Heart right ventricle (tissue), 16 donors: Measurements from ENCODE around the gene KLRG1. TPM values are rescaled to one million over a fixed set of nuclear protein-coding genes. Genes with fewer than 3 reads are reported as not detected.

Source experiments
- ATAC-seq, 8 donors: fragments of 200-7000 bp; cut with Tn5 transposase; one replicate each; pipeline ENCODE4 v1.9.1; 2020; ENCODE audit warnings: mild to moderate bottlenecking in 8 of 8, moderate library complexity in 8 of 8, moderate number of reproducible peaks in 1 of 8
- DNase-seq, 2 donors: peaks; one replicate each; pipeline ENCODE4 v3.0.0-alpha.2; 2020
- H3K27ac ChIP-seq, 10 donors: fragments of 200-600 bp; sonication (generic) in 2 of 10; one replicate each; pipeline versions ENCODE4 v1.5.0 to v1.8.0; 2020 to 2022; ENCODE audit warnings: mild to moderate bottlenecking in 3 of 10
- H3K27me3 ChIP-seq, 7 donors: fragments of 200-600 bp; one replicate each; pipeline ENCODE4 v1.8.0; 2021 to 2022; ENCODE audit warnings: mild to moderate bottlenecking in 2 of 7
- H3K36me3 ChIP-seq, 9 donors: fragments of 200-600 bp; sonication (generic) in 1 of 9; one replicate each; pipeline versions ENCODE4 v1.5.0 to v1.8.0; 2020 to 2022; ENCODE audit warnings: mild to moderate bottlenecking in 2 of 9
- H3K4me1 ChIP-seq, 9 donors: fragments of 200-600 bp; sonication (generic) in 1 of 9; one replicate each; pipeline versions ENCODE4 v1.5.0 to v1.8.0; 2020 to 2022; ENCODE audit warnings: mild to moderate bottlenecking in 4 of 9
- H3K4me3 ChIP-seq, 10 donors: fragments of 200-600 bp; sonication (generic) in 2 of 10; one replicate each; pipeline versions ENCODE4 v1.5.0 to v1.8.0; 2020 to 2022; ENCODE audit warnings: mild to moderate bottlenecking in 7 of 10, moderate library complexity in 2 of 10
- H3K9me3 ChIP-seq, 11 donors: fragments of 200-600 bp in 10 of 11; sonication (generic) in 2 of 11; one replicate each; pipeline versions ENCODE4 v1.5.0 to v1.8.0; 2013 to 2022; ENCODE audit warnings: mild to moderate bottlenecking in 2 of 11, control low read depth in 1 of 11, moderate library complexity in 1 of 11
- CTCF ChIP-seq, 9 donors: fragments of 200-600 bp; sonication (generic) in 2 of 9; IDR thresholded peaks; one replicate each; pipeline versions ENCODE4 v1.5.0 to v1.8.0; 2021 to 2022; ENCODE audit warnings: antibody characterized with exemption in 9 of 9, mild to moderate bottlenecking in 5 of 9, moderate library complexity in 1 of 9
- WGBS, 2 donors: extraction: QIAGEN DNeasy Blood & Tissue Kit; methylation state at CpG; one replicate each; pipeline ENCODE4 v1.1.7; 2013; ENCODE audit warnings: inconsistent platforms in 1 of 2; 5-methylcytosine and 5-hydroxymethylcytosine counted together
- intact Hi-C, 10 donors: fragments of 100-400 bp; cut with DNase I; formaldehyde crosslinking; loops; one replicate each; pipeline versions ENCODE4 v1.11.1 to v1.14.2; 2022
- long read RNA-seq, 3 donors: library from polyadenylated mRNA; unstranded; transcript quantifications; one replicate each; pipeline ENCODE4 v2.0.0, GENCODE V29; 2020 to 2021
- polyA plus RNA-seq, 2 donors: library from polyadenylated mRNA; stranded (reverse); fragments of 200-250 nt; gene quantifications; one replicate each; pipeline ENCODE4 v1.2.3, GENCODE V29; 2013
- total RNA-seq, 10 donors: library from RNA; stranded (reverse); fragmentation: NEBNext Ultra II Directional in 3 of 10; extraction: Animal tissue kit (Norgen Biotek cat#: 25700) in 3 of 10; gene quantifications; one replicate each; pipeline versions ENCODE4 v1.2.1 to v1.2.4, GENCODE V29; 2021 to 2023
- donor health status: Arrhythmogenic right ventricular cardiomyopathy.
- donor health status: ischemic (EF 13 %, LVEDD 7.1; RV severe dilation, severe dysfunction).
- donor health status: healthy with polysubstance abuse.
- donor health status: DM: no; HTN: yes; CAD: no.
- donor health status: DM: no; HTN: no; CAD: no.
- donor health status: ischemic (EF 25% LVEDD 6.9; RV normal size, moderate dysfunction).
- donor health status: ischemic (EF 25% LVEDD 5.7; RV mildly dilated, moderate dysfunction).
- donor health status: healthy.
- donor health status: DM: yes; HTN: yes; CAD: no.
- donor health status: Ischemic cardiomyopathy.
- donor health status: ischemic (EF 35%, LVEDD 5.7; RV mildly dilated, moderate dysfunction).
- donor health status: nonischemic (EF 11% LVEDD 7.7; RV severe dilation, severe dysfunction).
- donor health status: DM: yes; HTN: yes; CAD: no.
- donor health status: PGD.
- donor health status: ischemic (EF 29% LVEDD 5.4; RV normal size, mild dysfunction).
- donor health status: nonischemic (EF 23%, LVEDD 6.1; RV moderate dilation, normal function).

KLRG1 gene
- total RNA-seq, result 1 to 10 TPM; 1.7 to 9.2 (median 4.2) TPM
- 1 to 10 TPM; 1.8 to 3.3 TPM for polyA plus RNA-seq
- long read RNA-seq, donor 1, partial matches to known transcripts, result 0 of 4 reads
- long read RNA-seq, donor 1, other reads (novel, unspliced or antisense), result 3 of 4 reads
- long read RNA-seq, donor 2, partial matches to known transcripts, result 0 of 3 reads
- long read RNA-seq, donor 2, other reads (novel, unspliced or antisense), result 2 of 3 reads
- long read RNA-seq, donor 3, partial matches to known transcripts, result 0 of 4 reads
- long read RNA-seq, donor 3, other reads (novel, unspliced or antisense), result 1 of 4 reads

- peaks cover 0 to 58% (median 38%) of the 10 kb centered on the region in 9 donors for H3K4me1 ChIP-seq
- 81 to 87% methylated on average over 2 of the region's 2 CpGs for WGBS, 2 donors
Observed at GRCh38 chr12:8989413-8989812, at the start of gene KLRG1. Gene KLRG1 (plus strand): TSS chr12:8989546. CDS start chr12:8989636, 90 bp downstream.

GRCh38 chr12:8941691-8942478 is 47.5 kb upstream of the KLRG1 start:
- DNase-seq (no peak), ATAC-seq (no peak)
- H3K36me3 ChIP-seq, result peaks cover 0 to 81% (median 53%) of the 10 kb centered on the region in 9 donors

More at GRCh38 chr12:8989413-8989812, at the start of gene KLRG1:
- ATAC-seq (no peak), DNase-seq (no peak)
- no peaks in the 10 kb centered on the region for H3K9me3 ChIP-seq
- peak within 1 kb of the TSS in 1 of 10 donors; percentile 32 for H3K4me3 ChIP-seq
- H3K36me3 ChIP-seq, result no peaks in the 10 kb centered on the region
- no peaks in the 10 kb centered on the region for H3K27me3 ChIP-seq
- H3K27ac ChIP-seq, result peak within 1 kb of the TSS in 5 of 10 donors; percentile 5 to 66 (median 23)
- TF ChIP-seq CTCF (IDR thresholded peaks at IDR 0.05), result no peak
- intact Hi-C loops, result no loop called here

GRCh38 chr12:8943565-8944186 is 45.7 kb upstream of the KLRG1 start:
- 93 to 94% methylated on average over 10 of the region's 10 CpGs for WGBS, 2 donors

More at GRCh38 chr12:8941691-8942478, 47.5 kb upstream of the KLRG1 start:
- intact Hi-C loops, result no loop called here
- no peak for TF ChIP-seq CTCF (IDR thresholded peaks at IDR 0.05)
- WGBS, 2 donors, result 70 to 73% methylated on average over 5 of the region's 5 CpGs
- H3K4me3 ChIP-seq, result no peak overlapping the region
- H3K27me3 ChIP-seq, result no peaks in the 10 kb centered on the region
- no peak overlapping the region for H3K27ac ChIP-seq
- H3K4me1 ChIP-seq, result peaks cover 0 to 9% (median 0%) of the 10 kb centered on the region in 9 donors
- no peaks in the 10 kb centered on the region for H3K9me3 ChIP-seq

More at GRCh38 chr12:8943565-8944186, 45.7 kb upstream of the KLRG1 start:
- ATAC-seq (no peak), DNase-seq (no peak)
- intact Hi-C loops, result no loop called here
- Histone ChIP-seq H3K9me3 (no peaks in the 10 kb centered on the region), H3K27me3 (no peaks in the 10 kb centered on the region), H3K4me1 (peaks cover 4 to 27% (median 15%) of the 10 kb centered on the region in 9 donors), H3K36me3 (peaks cover 0 to 63% (median 46%) of the 10 kb centered on the region in 9 donors), H3K4me3 (no peak overlapping the region), H3K27ac (no peak overlapping the region)
- TF ChIP-seq CTCF (IDR thresholded peaks at IDR 0.05), result no peak
